Mucosa of descending colon (tissue), 3 donors: ENCODE measurements around the gene COL25A1. TPM values are rescaled to one million over a fixed set of nuclear protein-coding genes. Genes with fewer than 3 reads are reported as not detected.

Experiments used
- ATAC-seq: fragments of 200-7000 bp; cut with Tn5 transposase; one replicate; pipeline ENCODE4 v1.9.1; 2020; ENCODE audit warnings: mild to moderate bottlenecking, moderate library complexity
- DNase-seq, 3 donors: peaks; one replicate each; pipeline ENCODE4 v3.0.0-alpha.2; 2020
- H3K36me3 ChIP-seq: fragments of 200-600 bp; one replicate; pipeline ENCODE4 v1.8.0; 2021; ENCODE audit warnings: low read depth, mild to moderate bottlenecking
- H3K4me1 ChIP-seq: fragments of 200-600 bp; one replicate; pipeline ENCODE4 v1.8.0; 2021; ENCODE audit warnings: low read depth, mild to moderate bottlenecking
- H3K4me3 ChIP-seq: fragments of 200-600 bp; one replicate; pipeline ENCODE4 v1.8.0; 2021; ENCODE audit warnings: mild to moderate bottlenecking
- H3K9me3 ChIP-seq: fragments of 200-600 bp; one replicate; pipeline ENCODE4 v1.8.0; 2021; ENCODE audit warnings: mild to moderate bottlenecking
- intact Hi-C, 2 donors: fragments of 100-400 bp; cut with DNase I in 1 of 2; cut with micrococcal nuclease in 1 of 2; formaldehyde crosslinking; loops; one replicate each; pipeline versions ENCODE4 v1.11.0 to v1.11.1; 2022; cut with DNase I, micrococcal nuclease
- total RNA-seq, 3 donors: library from RNA; stranded (reverse); fragmentation: NEBNext Ultra II Directional in 2 of 3; extraction: Animal tissue kit (Norgen Biotek cat#: 25700) in 2 of 3; gene quantifications; one replicate each; pipeline versions ENCODE4 v1.2.1 to v1.2.4, GENCODE V29; 2021 to 2023
- TF ChIP-seq, protein P1 (sequence below): fragments of 200-600 bp; IDR thresholded peaks from one replicate; pipeline ENCODE4 v1.8.0; 2022; ENCODE audit warnings: antibody characterized with exemption, mild to moderate bottlenecking
- donor health status: DM: no; HTN: no; CAD: no; lungs with moderate emphysema.
- donor health status: DM: no; HTN: no; CAD: no.
- donor health status: DM: no; HTN: yes; CAD: no.

The COL25A1 gene
- total RNA-seq, 3 donors from 2014 or later: 0.12 to 0.35 (median 0.14) TPM

DNA sequence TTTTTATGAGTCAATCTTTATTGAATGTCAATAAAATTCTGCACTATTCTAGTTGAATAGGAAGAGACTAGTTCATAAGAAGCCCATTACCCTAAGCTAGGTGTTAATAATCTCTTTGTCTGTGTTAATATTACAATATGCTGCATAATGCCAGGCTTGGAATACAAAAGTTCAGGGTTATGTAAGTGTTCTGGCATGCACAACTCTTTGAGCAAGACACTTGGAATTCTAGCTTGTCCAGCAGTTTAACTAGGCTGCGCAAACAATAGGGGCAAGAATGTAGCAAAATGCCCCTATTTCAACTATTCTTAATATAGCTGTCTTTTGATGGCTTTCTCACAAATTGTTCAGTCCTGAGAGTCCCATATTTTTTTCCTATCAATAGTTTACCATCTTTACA lies 508.3 kb downstream of the COL25A1 start:
- no peaks in the 10 kb centered on the region for H3K9me3 ChIP-seq
- no peaks in the 10 kb centered on the region for H3K4me1 ChIP-seq
- TF ChIP-seq, protein P1, sequence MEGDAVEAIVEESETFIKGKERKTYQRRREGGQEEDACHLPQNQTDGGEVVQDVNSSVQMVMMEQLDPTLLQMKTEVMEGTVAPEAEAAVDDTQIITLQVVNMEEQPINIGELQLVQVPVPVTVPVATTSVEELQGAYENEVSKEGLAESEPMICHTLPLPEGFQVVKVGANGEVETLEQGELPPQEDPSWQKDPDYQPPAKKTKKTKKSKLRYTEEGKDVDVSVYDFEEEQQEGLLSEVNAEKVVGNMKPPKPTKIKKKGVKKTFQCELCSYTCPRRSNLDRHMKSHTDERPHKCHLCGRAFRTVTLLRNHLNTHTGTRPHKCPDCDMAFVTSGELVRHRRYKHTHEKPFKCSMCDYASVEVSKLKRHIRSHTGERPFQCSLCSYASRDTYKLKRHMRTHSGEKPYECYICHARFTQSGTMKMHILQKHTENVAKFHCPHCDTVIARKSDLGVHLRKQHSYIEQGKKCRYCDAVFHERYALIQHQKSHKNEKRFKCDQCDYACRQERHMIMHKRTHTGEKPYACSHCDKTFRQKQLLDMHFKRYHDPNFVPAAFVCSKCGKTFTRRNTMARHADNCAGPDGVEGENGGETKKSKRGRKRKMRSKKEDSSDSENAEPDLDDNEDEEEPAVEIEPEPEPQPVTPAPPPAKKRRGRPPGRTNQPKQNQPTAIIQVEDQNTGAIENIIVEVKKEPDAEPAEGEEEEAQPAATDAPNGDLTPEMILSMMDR: no peak
- DNase-seq: no peak
- H3K36me3 ChIP-seq: no peaks in the 10 kb centered on the region
- no peak overlapping the region for H3K4me3 ChIP-seq
- no peak for ATAC-seq
- intact Hi-C loops: no loop called here

DNA sequence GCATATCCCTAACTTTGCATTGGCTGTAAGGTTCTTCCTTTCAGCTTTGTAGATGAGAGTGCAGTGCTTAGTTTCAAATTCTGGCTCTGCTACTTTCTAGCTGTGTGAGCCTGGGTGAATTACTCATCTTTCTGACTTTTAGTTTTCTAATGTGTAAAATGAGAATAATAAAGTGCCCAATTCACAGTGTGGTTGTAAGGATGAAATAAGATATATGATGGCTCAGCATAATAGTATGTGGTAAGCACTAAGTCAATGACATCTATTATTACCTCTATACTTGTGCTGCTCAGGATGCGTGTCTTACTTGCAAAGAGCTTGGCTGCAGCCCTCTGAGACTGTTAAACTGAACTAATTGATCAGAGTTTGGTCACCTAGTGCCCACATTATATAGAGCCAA lies 509.0 kb downstream of the COL25A1 start:
- TF ChIP-seq, protein P1: no peak
- Histone ChIP-seq H3K9me3 (no peaks in the 10 kb centered on the region), H3K36me3 (no peaks in the 10 kb centered on the region), H3K4me1 (no peaks in the 10 kb centered on the region), H3K4me3 (no peak overlapping the region)
- ATAC-seq: no peak
- DNase-seq: no peak
- intact Hi-C loops: no loop called here

DNA sequence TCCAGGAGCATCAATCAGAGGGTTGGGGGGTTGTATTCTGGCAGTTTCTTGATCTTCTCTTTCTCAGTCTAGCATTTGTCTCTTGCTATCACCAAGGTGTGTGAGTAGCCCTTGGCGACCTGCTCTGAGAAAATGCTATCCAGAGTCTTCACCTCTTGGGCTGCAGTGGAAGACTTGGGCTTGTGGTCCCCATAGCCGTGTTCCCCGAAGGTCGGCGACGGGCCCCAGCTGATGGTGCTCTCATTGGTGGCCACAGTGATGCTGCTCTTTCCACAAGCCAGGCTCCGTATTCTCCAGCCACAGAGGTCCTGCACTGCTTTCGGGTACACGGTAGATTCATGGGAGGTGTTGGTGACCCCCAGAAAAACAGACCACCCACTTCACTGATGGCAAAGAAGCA lies 513.7 kb downstream of the COL25A1 start:
- DNase-seq: no peak
- ATAC-seq: no peak
- H3K36me3 ChIP-seq: no peaks in the 10 kb centered on the region
- H3K4me3 ChIP-seq: no peak overlapping the region
- H3K9me3 ChIP-seq: no peaks in the 10 kb centered on the region
- H3K4me1 ChIP-seq: no peaks in the 10 kb centered on the region
- intact Hi-C loops: no loop called here
- TF ChIP-seq, protein P1: no peak

DNA sequence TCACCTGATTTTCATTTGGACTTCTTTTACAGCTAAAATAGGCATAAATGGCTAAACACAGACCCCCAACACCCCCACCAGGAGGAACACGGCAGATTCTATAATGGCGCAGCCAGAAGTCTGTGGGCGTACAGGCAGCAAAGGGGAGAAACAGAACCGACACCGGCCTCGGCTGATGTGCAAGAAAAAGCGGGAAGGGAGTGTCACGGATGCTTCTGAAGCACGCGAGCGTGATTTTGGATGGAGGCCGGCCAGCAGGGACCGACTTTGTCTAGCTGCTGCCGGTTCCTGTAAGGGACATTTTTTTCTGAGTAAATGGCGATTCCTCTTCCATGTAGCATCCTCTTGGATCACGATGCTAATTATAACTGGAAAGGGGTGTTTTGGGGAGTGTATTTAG lies 514.7 kb downstream of the COL25A1 start:
- no peak for ATAC-seq
- intact Hi-C loops: no loop called here

DNA sequence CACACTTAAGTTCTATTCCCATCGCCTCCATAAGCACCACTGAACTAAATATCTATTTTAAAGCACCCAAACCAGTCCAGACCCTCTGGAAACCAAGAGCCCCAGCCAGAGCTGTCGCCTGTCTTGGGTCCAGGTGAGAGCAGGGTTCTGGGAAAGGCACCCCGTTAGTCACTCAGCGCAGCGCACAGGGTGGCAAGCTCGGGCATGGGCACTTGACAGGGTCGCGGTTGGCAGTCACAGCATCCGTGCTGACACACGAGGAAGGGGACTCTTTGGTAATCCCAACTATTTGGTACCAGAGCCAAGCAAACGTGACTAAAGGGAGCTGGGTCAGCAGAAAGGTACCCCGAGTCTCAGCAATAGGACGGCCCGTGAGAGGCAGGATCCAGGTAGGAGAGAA lies 515.4 kb downstream of the COL25A1 start:
- DNase-seq: no peak
- Histone ChIP-seq H3K4me3 (no peak overlapping the region), H3K9me3 (no peaks in the 10 kb centered on the region), H3K4me1 (no peaks in the 10 kb centered on the region), H3K36me3 (no peaks in the 10 kb centered on the region)
- no peak for ATAC-seq
- TF ChIP-seq, protein P1: no peak
- intact Hi-C loops: no loop called here

More for the DNA sequence above, 514.7 kb downstream of the COL25A1 start:
- H3K9me3 ChIP-seq: no peaks in the 10 kb centered on the region
- DNase-seq: no peak
- no peak overlapping the region for H3K4me3 ChIP-seq
- TF ChIP-seq, protein P1: no peak
- no peaks in the 10 kb centered on the region for H3K36me3 ChIP-seq
- H3K4me1 ChIP-seq: no peaks in the 10 kb centered on the region

DNA sequence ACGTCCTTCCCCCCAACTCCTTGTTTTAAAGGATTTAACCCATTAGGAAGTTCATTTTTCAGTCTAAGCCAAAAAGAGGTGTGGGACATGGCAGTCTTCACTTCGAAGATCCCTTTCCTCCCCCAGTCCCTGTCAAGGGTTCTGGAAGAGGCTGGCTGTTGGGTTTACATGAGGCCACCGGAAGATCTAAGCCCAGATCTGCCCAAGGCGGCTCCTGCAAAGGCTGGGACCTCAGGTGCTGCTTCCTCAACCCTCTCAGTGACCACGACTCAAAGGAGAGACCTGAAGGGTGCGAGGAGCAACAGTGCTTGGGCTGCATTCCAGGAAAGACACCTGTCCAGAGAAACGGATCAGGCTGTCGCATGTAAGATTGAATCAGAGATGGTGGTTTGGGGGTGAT lies 516.1 kb downstream of the COL25A1 start:
- TF ChIP-seq, protein P1: no peak
- intact Hi-C loops: no loop called here
- no peaks in the 10 kb centered on the region for H3K36me3 ChIP-seq
- no peak overlapping the region for H3K4me3 ChIP-seq
- ATAC-seq (no peak), DNase-seq (no peak)
- H3K4me1 ChIP-seq: no peaks in the 10 kb centered on the region
- no peaks in the 10 kb centered on the region for H3K9me3 ChIP-seq
